Uterus (tissue), 4 donors: ENCODE results near the gene PLOD3. TPM values are rescaled to one million over a fixed set of nuclear protein-coding genes. Genes with fewer than 3 reads are reported as not detected.
"Not testable (repeated sequence)": the region's sequence is repeated elsewhere in the genome, so short reads cannot be mapped to it uniquely, and the experiment has no call there.

Source experiments
- DNase-seq, 2 donors: peaks; one replicate each; pipeline ENCODE4 v3.0.0-alpha.2; 2019 to 2020
- H3K27ac ChIP-seq, 2 donors: fragments of 200-600 bp; sonication (generic); 1 replicate in 1 of 2; 2 replicates in 1 of 2; pipeline ENCODE4 v1.5.1; 2016 to 2018
- H3K27me3 ChIP-seq, 2 donors: fragments of 200-600 bp; sonication (generic); one replicate each; pipeline ENCODE4 v1.5.1; 2018 to 2019; ENCODE audit warnings: control low read depth in 1 of 2
- H3K36me3 ChIP-seq, 2 donors: fragments of 200-600 bp; sonication (generic); one replicate each; pipeline ENCODE4 v1.5.1; 2019; ENCODE audit warnings: control low read depth in 1 of 2
- H3K4me1 ChIP-seq, 2 donors: fragments of 200-600 bp; sonication (generic); one replicate each; pipeline ENCODE4 v1.5.1; 2018 to 2019; ENCODE audit warnings: control low read depth in 1 of 2
- H3K4me3 ChIP-seq, 2 donors: fragments of 200-600 bp; sonication (generic); 1 replicate in 1 of 2; 2 replicates in 1 of 2; pipeline ENCODE4 v1.5.1; 2018 to 2019; ENCODE audit warnings: mild to moderate bottlenecking in 1 of 2
- H3K9me3 ChIP-seq, 2 donors: fragments of 200-600 bp; sonication (generic); one replicate each; pipeline ENCODE4 v1.5.1; 2019; ENCODE audit warnings: control low read depth in 1 of 2
- CTCF ChIP-seq, 4 experiments: fragments of 200-600 bp in 2 of 4; fragments of 450-650 bp in 2 of 4; sonication (generic) in 2 of 4; IDR thresholded peaks; one replicate each; pipeline ENCODE4 v1.5.1; 2016 to 2019; ENCODE audit warnings: antibody characterized with exemption in 4 of 4, mild to moderate bottlenecking in 2 of 4, moderate library complexity in 1 of 4
- POLR2A ChIP-seq, 2 donors: fragments of 450-650 bp; IDR thresholded peaks; one replicate each; pipeline ENCODE4 v1.6.1; 2016; ENCODE audit warnings: antibody characterized with exemption in 2 of 2, mild to moderate bottlenecking in 1 of 2, moderate library complexity in 1 of 2
- intact Hi-C: fragments of 100-400 bp; cut with DNase I; formaldehyde crosslinking; loops from one replicate; pipeline ENCODE4 v1.15.1; 2023; ENCODE audit warnings: low total_unique reads
- total RNA-seq, 4 donors: library from RNA; depleted of rRNA in 3 of 4; stranded (reverse); fragments of >200 nt in 3 of 4; gene quantifications; one replicate each; pipeline versions ENCODE4 v1.1.0 to v1.2.4, GENCODE V29; 2014 to 2023
- donor health status: DM: yes; HTN: yes; CAD: no.

The PLOD3 gene
- total RNA-seq, 4 donors from 2014 or later = 29.2 to 75.4 (median 34.1) TPM

- Histone ChIP-seq H3K4me3 (no peak overlapping the region), H3K27me3 (no peaks in the 10 kb centered on the region), H3K4me1 (no peaks in the 10 kb centered on the region), H3K36me3 (no peaks in the 10 kb centered on the region), H3K27ac (no peak overlapping the region), H3K9me3 (no peaks in the 10 kb centered on the region)
- intact Hi-C loops = no loop called here
- DNase-seq = no peak
- TF ChIP-seq POLR2A (IDR thresholded peaks at IDR 0.05) (no peak), CTCF (IDR thresholded peaks at IDR 0.05) (no peak)
These were observed 9.9 kb downstream of the PLOD3 start for GRCh38 chr7:101207459-101207858.

- Histone ChIP-seq H3K27ac (no peak overlapping the region), H3K4me1 (peaks cover 0 to 4% of the 10 kb centered on the region in 2 donors), H3K36me3 (no peaks in the 10 kb centered on the region), H3K27me3 (peaks cover 0 to 8% of the 10 kb centered on the region in 2 donors), H3K4me3 (no peak overlapping the region), H3K9me3 (no peaks in the 10 kb centered on the region)
- TF ChIP-seq POLR2A (IDR thresholded peaks at IDR 0.05) = no peak
- no peak for TF ChIP-seq CTCF (IDR thresholded peaks at IDR 0.05)
- no peak for DNase-seq
- intact Hi-C loops = no loop called here
These were observed 10.7 kb downstream of the PLOD3 start for GRCh38 chr7:101206665-101207042.

GRCh38 chr7:101205901-101206664 is 11.3 kb downstream of the PLOD3 start:
- Histone ChIP-seq H3K4me3 (no peak overlapping the region), H3K9me3 (no peaks in the 10 kb centered on the region), H3K27ac (no peak overlapping the region), H3K27me3 (peaks cover 0 to 12% of the 10 kb centered on the region in 2 donors), H3K4me1 (peaks cover 0 to 4% of the 10 kb centered on the region in 2 donors), H3K36me3 (no peaks in the 10 kb centered on the region)
- TF ChIP-seq POLR2A (IDR thresholded peaks at IDR 0.05) (no peak), CTCF (IDR thresholded peaks at IDR 0.05) (no peak)
- intact Hi-C loops = no loop called here
- DNase-seq = no peak

GRCh38 chr7:101203740-101204738 is 13.3 kb downstream of the PLOD3 start:
- H3K4me3 ChIP-seq, DNase-seq, intact Hi-C loops, H3K4me1 ChIP-seq, H3K27ac ChIP-seq, H3K36me3 ChIP-seq, H3K9me3 ChIP-seq: not testable (repeated sequence)
- peaks cover 0 to 12% of the 10 kb centered on the region in 2 donors for H3K27me3 ChIP-seq

GRCh38 chr7:101202603-101202918 is 14.8 kb downstream of the PLOD3 start:
- Histone ChIP-seq H3K4me3 (no peak overlapping the region), H3K27me3 (peaks cover 0 to 12% of the 10 kb centered on the region in 2 donors), H3K36me3 (no peaks in the 10 kb centered on the region), H3K9me3 (no peaks in the 10 kb centered on the region), H3K4me1 (peaks cover 0 to 4% of the 10 kb centered on the region in 2 donors), H3K27ac (no peak overlapping the region)
- intact Hi-C loops = no loop called here
- no peak for DNase-seq
- no peak for TF ChIP-seq CTCF (IDR thresholded peaks at IDR 0.05)
- TF ChIP-seq POLR2A (IDR thresholded peaks at IDR 0.05) = no peak
